HG03045 (cell line): Measurements from ENCODE around the gene CACHD1.

Experiments used
- ATAC-seq: cut with Tn5 transposase; IDR thresholded peaks from one replicate; pipeline ENCODE4 v1.9.1; 2021; ENCODE audit warnings: mild to moderate bottlenecking, moderate library complexity; ENCODE audit not compliant: unreplicated experiment

Gene CACHD1

GRCh38 chr1:64472805-64473204 is 2.9 kb downstream of the CACHD1 start:
- ATAC-seq: no peak

GRCh38 chr1:64473367-64473766 is 3.4 kb downstream of the CACHD1 start:
- ATAC-seq: no peak

- ATAC-seq: no peak
Measured at GRCh38 chr1:64474133-64474532, 4.2 kb downstream of the CACHD1 start.

- ATAC-seq: no peak
Measured at GRCh38 chr1:64474665-64475439, 4.9 kb downstream of the CACHD1 start.

- ATAC-seq: no peak
Measured at GRCh38 chr1:64476251-64476952, 6.5 kb downstream of the CACHD1 start.

- no peak for ATAC-seq
Measured at GRCh38 chr1:64478594-64479470, 8.9 kb downstream of the CACHD1 start.

GRCh38 chr1:64479874-64480273 is 9.9 kb downstream of the CACHD1 start:
- ATAC-seq: no peak

GRCh38 chr1:64480999-64481772 is 11.3 kb downstream of the CACHD1 start:
- no peak for ATAC-seq

GRCh38 chr1:64482128-64482527 is 12.2 kb downstream of the CACHD1 start:
- no peak for ATAC-seq

- no peak for ATAC-seq
Measured at GRCh38 chr1:64482720-64483119, 12.8 kb downstream of the CACHD1 start.

- ATAC-seq: no peak
Measured at GRCh38 chr1:64483731-64484414, 13.9 kb downstream of the CACHD1 start.

GRCh38 chr1:64484651-64485050 is 14.7 kb downstream of the CACHD1 start:
- ATAC-seq: no peak

GRCh38 chr1:64486193-64486592 is 16.3 kb downstream of the CACHD1 start:
- ATAC-seq: no peak

GRCh38 chr1:64487061-64487460 is 17.1 kb downstream of the CACHD1 start:
- no peak for ATAC-seq

GRCh38 chr1:64488862-64489261 is 18.9 kb downstream of the CACHD1 start:
- ATAC-seq: no peak

GRCh38 chr1:64489707-64490106 is 19.8 kb downstream of the CACHD1 start:
- ATAC-seq: no peak

GRCh38 chr1:64490213-64490818 is 20.4 kb downstream of the CACHD1 start:
- ATAC-seq: no peak

- ATAC-seq: no peak
Measured at GRCh38 chr1:64492424-64492823, 22.5 kb downstream of the CACHD1 start.

GRCh38 chr1:64493831-64494230 is 23.9 kb downstream of the CACHD1 start:
- no peak for ATAC-seq

GRCh38 chr1:64494659-64495058 is 24.7 kb downstream of the CACHD1 start:
- ATAC-seq: no peak
